Uterus (tissue), 2 donors: ENCODE data around the gene ATP6V0C.

Experiments used
- POLR2A ChIP-seq, 2 donors: fragments of 450-650 bp; IDR thresholded peaks; one replicate each; pipeline ENCODE4 v1.6.1; 2016; ENCODE audit warnings: antibody characterized with exemption in 2 of 2, mild to moderate bottlenecking in 1 of 2, moderate library complexity in 1 of 2
- TF ChIP-seq, protein P1 (sequence below), 4 experiments: fragments of 200-600 bp in 2 of 4; fragments of 450-650 bp in 2 of 4; sonication (generic) in 2 of 4; IDR thresholded peaks; one replicate each; pipeline ENCODE4 v1.5.1; 2016 to 2019; ENCODE audit warnings: antibody characterized with exemption in 4 of 4, mild to moderate bottlenecking in 2 of 4, moderate library complexity in 1 of 4

DNA sequence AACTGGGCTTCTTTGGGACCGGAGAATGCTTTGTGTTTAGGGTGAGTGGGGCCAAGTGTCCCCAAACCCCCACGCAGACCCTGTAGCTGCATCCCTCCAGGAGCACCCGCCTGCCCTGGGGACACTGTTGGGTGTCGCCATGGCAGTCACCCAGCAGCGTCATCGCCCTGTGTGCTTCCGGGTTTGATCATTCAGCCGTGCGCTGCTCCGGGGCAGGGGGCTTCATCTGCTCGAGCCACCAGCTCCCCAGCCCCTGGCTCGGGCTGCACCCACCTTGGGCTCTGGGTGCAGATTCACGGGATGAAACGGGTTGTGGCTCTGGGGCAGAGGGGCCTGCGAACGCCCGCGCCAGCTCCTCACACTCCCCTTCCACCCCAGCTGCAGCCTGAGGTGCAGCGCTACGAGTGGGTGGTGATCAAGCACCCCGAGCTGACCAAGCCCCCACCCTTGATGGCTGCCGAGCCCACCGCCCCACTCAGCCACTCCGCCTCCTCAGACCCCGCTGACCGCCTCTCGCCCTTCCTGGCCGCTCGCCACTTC, 13.8 kb upstream of the ATP6V0C start:
- TF ChIP-seq, protein P1, sequence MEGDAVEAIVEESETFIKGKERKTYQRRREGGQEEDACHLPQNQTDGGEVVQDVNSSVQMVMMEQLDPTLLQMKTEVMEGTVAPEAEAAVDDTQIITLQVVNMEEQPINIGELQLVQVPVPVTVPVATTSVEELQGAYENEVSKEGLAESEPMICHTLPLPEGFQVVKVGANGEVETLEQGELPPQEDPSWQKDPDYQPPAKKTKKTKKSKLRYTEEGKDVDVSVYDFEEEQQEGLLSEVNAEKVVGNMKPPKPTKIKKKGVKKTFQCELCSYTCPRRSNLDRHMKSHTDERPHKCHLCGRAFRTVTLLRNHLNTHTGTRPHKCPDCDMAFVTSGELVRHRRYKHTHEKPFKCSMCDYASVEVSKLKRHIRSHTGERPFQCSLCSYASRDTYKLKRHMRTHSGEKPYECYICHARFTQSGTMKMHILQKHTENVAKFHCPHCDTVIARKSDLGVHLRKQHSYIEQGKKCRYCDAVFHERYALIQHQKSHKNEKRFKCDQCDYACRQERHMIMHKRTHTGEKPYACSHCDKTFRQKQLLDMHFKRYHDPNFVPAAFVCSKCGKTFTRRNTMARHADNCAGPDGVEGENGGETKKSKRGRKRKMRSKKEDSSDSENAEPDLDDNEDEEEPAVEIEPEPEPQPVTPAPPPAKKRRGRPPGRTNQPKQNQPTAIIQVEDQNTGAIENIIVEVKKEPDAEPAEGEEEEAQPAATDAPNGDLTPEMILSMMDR (IDR thresholded peaks at IDR 0.05), result no peak
- no peak for TF ChIP-seq POLR2A (IDR thresholded peaks at IDR 0.05)
